DMS53 treated with DMSO at 0.1 percent for 48 hours (cell line): Measurements from ENCODE around the gene GDNF.

Experiments
- DNase-seq: peaks from one replicate; lab custom pipeline; 2025; ENCODE audit not compliant: unreplicated experiment; lab: John Stamatoyannopoulos, UW

GDNF gene

GRCh38 chr5:37847978-37848425 lies 8.2 kb upstream of the GDNF start:
- DNase-seq, result peak; percentile 34

DNA sequence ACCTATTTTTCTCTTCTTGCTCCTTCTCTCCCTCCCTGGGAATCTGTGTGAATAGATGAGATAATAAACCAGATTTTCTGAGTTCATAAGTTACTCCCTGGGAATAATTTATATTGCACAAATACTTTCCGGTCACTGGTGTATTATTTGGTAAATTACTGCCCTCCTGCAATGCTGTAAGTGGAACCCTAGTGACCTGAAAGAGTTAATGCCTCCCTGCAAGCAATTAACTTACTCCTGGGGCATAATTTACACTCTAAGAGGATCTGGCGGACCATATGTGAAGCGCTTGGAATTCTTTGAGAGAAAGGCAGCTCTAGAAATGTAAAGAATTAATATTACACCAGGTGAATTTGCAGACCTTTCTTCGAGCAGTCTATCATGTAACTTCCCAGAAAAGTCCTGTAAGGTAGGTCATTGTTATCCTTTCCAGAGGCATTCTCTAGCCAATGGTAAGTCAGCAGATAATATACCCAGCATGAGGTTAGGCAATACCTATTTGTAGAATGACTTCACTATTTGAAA lies 7.0 kb upstream of the GDNF start:
- no peak for DNase-seq

DNA sequence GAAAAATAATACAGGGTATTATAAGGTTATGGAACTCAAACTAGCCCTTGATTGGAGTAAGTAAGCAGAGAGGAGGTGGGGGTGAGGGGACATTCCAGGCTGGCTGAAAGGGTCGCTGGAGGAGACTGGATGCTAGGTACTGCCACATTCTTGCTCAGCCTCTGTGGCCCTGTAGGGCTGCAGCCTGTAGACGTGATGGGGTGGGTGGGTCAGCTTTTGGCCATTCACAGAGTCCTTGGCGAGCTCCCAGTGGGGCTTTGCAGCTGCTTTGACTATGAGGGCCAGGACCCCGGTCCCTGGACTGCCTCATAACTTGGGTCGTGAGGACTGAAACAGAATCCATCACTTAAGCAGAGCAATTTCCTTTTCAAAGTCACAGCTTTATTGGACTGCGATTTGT lies 4.2 kb upstream of the GDNF start:
- no peak for DNase-seq

- no peak for DNase-seq
Measured at GRCh38 chr5:37842048-37842447, 2.2 kb upstream of the GDNF start.

- DNase-seq, result peak; percentile 42
Measured at GRCh38 chr5:37841203-37841602, 1.4 kb upstream of the GDNF start.

GRCh38 chr5:37840053-37841034 lies 503 bp upstream of the GDNF start:
- no peak for DNase-seq

GRCh38 chr5:37838933-37839341 lies 904 bp downstream of the GDNF start:
- DNase-seq, result no peak

- no peak for DNase-seq
Measured at GRCh38 chr5:37838152-37838932, 1.5 kb downstream of the GDNF start.

- DNase-seq, result peak; percentile 37
Measured at GRCh38 chr5:37837414-37838032, 2.3 kb downstream of the GDNF start.

GRCh38 chr5:37836592-37837413 lies 3.0 kb downstream of the GDNF start:
- peak; percentile 9 for DNase-seq

DNA sequence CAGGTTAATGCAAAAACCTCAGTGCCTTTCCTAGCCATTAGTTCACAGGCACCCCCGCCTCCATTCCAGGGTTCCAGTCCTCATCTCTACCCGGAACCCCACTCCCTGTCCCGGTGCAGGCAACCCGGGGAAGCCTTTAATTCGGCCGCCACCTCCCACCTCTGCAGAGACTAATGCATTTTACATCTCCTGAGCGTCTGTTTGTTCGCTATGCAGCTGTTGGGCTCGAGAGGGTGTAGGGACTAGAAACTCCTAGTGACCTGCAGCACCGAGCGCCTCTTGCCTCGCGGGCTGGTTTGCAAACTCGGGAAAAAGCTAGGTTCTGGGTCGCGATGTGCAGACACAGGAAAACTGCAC lies 3.6 kb downstream of the GDNF start:
- no peak for DNase-seq

DNA sequence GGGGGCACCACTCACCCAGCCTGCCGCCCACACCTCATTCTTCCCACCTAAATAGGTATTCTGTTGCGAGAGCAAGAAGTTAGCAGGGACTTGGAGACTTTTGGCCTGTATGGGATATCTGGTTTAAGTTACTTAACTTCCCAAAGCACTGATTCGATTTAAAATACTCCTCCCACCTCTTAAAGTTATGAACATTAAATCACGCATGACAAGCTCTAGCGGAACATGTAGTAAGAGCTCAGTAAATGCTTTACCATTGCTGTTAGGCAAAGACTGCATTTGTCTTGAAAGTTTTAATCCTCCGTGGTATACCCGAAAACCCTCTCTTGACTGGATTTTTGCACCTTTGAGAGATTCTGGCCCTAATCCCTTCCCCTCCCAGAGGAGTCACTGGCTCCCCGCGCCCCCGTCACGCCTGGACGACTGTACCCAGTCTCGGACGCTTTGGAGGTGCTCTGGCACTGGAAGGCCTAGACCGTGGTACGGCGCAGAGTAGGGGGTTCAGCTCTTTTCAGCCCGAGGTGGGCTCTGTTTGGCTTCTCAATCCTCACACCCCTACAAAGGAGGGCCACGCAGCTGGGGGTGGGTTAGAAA lies 4.4 kb downstream of the GDNF start:
- no peak for DNase-seq

DNA sequence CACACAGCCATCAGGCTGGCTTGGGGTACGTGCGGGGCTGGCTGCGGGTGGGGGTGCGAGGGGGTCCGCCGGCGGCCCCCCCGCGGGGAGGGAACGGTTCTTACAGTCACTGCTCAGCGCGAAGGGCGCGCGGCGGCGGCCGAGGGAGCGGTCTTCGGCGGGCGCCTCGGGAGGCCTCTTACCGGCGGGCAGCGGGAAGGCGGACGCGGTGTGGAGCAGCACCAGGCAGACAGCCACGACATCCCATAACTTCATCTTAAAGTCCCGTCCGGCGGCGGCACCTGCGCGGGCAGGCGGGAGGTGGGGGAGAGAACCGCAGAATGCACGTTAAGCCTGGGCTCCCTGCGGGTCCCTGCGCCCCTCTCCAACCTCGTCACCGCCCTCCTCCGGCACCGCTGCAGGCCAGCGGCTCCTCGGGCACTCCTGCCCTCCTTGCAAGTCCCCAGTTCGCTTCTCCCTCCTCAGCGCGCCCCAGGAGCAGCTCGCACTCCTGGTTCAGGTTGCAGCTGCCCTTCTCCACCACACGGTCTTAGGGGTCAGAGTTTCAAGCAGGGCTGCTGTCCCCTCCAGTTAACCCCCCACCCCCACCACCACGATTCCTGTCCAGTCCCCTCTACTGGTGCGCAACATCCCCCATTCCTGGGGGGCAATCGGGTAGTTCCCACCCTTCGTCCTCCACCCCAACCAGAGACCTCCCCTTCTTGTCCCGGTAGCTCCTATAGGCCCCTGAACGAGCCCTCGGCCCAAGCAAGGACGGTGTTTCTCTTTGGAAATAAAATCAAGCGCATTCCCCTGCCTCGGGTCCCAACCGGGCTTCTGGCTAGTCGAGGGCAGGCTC lies 5.1 kb downstream of the GDNF start:
- DNase-seq, result no peak

- no peak for DNase-seq
Measured at GRCh38 chr5:37833990-37834389, 5.9 kb downstream of the GDNF start.

DNA sequence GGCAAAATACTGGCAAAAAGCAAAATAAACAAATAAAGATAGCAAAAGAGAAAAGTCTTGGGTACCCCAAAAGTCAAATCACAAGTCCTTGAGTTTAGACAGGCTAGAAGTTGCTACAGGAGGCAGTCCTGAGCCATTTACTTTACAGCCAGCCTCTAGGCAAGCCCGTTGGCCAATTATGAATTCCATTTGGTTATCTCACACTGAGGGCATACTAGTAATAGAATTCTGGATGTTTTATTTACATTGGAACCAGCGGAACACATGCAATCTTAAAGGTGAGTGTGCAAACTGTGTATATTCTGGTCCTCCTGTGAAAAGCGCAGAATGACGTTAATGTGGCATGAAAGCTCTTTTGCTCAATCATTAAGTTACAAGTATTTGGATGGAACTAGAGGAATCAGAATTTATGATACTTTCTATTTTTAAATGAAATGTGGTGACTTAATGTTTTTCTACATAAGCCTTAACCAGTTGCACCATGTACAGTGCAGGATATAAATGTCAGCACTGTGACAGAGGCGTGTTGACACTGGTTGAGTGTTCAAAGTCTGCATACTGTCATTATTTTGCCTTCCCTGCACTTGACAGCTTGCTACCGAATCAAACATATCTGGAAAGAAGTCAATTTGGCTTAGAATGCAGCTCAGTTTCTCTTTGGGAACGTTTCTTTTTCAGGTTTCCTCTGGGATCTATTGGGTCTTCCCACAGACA lies 7.9 kb downstream of the GDNF start:
- DNase-seq, result no peak

GRCh38 chr5:37830348-37830747 lies 9.5 kb downstream of the GDNF start:
- no peak for DNase-seq

DNA sequence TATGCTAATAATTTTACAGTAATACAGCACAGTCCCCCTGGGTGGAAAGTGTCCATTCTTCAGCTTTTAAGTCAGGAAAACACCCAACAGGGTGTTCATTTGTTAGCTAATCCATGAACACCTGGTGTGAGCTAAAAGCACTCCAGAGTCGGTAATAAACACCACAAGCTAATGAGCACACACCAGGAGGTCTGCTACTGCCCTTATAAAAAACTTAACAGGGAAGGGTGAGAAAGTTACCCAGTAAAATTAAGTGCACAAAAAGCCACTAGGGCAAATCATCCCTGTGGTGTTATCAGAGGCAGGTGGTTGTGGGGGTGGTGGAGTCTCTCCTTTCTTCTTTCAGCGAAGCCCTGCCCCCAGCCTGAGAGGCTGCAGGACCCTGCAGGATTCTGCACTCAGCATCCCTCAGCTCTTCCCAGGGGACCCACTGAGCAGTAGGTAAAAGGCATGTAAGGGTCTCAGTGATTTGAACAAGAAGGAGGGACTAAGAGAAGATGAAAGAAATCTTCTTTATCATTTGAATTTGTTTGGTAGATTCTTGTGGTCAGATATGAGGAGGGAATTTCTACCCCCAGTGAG lies 14.4 kb downstream of the GDNF start:
- no peak for DNase-seq

DNA sequence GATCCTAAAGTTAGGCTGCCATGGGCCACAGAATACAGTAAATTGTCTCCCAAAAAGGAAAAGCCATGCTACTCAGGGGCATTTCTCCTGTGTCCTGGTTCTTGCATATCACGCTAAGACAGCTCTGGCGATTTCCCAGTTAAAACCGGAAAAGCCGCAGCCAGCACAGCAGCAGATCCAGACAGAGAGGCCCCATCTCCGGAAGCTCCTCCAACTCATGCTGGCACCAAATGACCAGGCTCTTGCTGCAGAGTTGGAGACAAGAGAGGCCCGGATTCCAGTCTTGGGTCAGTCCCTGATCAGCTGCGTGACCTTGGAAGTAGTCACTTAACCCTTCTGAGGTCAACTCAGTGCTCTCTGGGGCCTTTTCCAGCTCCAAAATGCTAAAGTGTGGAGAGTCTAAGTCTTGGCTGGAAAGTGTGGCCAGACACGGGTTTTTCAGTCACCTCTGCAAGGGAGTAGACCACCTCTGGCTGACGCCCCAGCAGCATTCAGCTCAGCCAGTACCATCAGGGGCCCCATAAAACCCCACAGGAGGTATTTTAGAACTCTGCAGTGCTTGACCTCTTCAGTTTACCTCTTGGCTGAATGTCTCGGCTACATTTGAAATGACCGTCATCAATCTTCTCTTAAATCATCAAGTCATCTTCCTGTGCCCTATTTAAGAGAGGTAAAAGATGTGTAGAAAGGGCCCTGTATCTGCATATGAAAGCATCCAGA lies 16.2 kb downstream of the GDNF start:
- no peak for DNase-seq
